IPS-NIHi7 (cell line): ENCODE data around the gene DUOXA2.
"Not testable (repeated sequence)": the region's sequence is repeated elsewhere in the genome, so short reads cannot be mapped to it uniquely, and the experiment has no call there.

ENCODE experiments used
- DNase-seq: peaks from one replicate; pipeline ENCODE4 v3.0.0; 2012; ENCODE audit warnings: mixed read lengths; ENCODE audit errors: extremely low spot score

DUOXA2 gene

GRCh38 chr15:45114076-45114750 lies at the start of gene DUOXA2, which contains the start of gene DUOX2:
Gene DUOXA2 (plus strand): TSS chr15:45114326. CDS start chr15:45114606, 280 bp downstream.
Gene DUOX2 (minus strand): TSS chr15:45114172. CDS start chr15:45113411, 761 bp downstream.
- DNase-seq: no peak

GRCh38 chr15:45064386-45064785 lies 49.7 kb upstream of the DUOXA2 start:
- no peak for DNase-seq

- not testable (repeated sequence) for DNase-seq
Observed at GRCh38 chr15:45069942-45070360, 44.2 kb upstream of the DUOXA2 start.

GRCh38 chr15:45073602-45074001 lies 40.5 kb upstream of the DUOXA2 start:
- not testable (repeated sequence) for DNase-seq

GRCh38 chr15:45075440-45076320 lies 38.4 kb upstream of the DUOXA2 start:
- not testable (repeated sequence) for DNase-seq

GRCh38 chr15:45077391-45077790 lies 36.7 kb upstream of the DUOXA2 start:
- DNase-seq: not testable (repeated sequence)

- DNase-seq: not testable (repeated sequence)
Observed at GRCh38 chr15:45079201-45079600, 34.9 kb upstream of the DUOXA2 start.

GRCh38 chr15:45079628-45080246 lies 34.4 kb upstream of the DUOXA2 start:
- DNase-seq: not testable (repeated sequence)

GRCh38 chr15:45080593-45080992 lies 33.5 kb upstream of the DUOXA2 start:
- DNase-seq: not testable (repeated sequence)

- DNase-seq: not testable (repeated sequence)
Observed at GRCh38 chr15:45082412-45082811, 31.7 kb upstream of the DUOXA2 start.

- DNase-seq: no peak
Observed at GRCh38 chr15:45083223-45083622, 30.9 kb upstream of the DUOXA2 start.

- DNase-seq: no peak
Observed at GRCh38 chr15:45084163-45084562, 30.0 kb upstream of the DUOXA2 start.

- no peak for DNase-seq
Observed at GRCh38 chr15:45087513-45087912, 26.6 kb upstream of the DUOXA2 start.

GRCh38 chr15:45088801-45089711 lies 25.1 kb upstream of the DUOXA2 start:
- no peak for DNase-seq

GRCh38 chr15:45089712-45090373 lies 24.3 kb upstream of the DUOXA2 start:
- no peak for DNase-seq

- DNase-seq: no peak
Observed at GRCh38 chr15:45091161-45091560, 23.0 kb upstream of the DUOXA2 start.

GRCh38 chr15:45091576-45091975 lies 22.6 kb upstream of the DUOXA2 start:
- DNase-seq: no peak

GRCh38 chr15:45093013-45093412 lies 21.1 kb upstream of the DUOXA2 start:
- DNase-seq: no peak

- no peak for DNase-seq
Observed at GRCh38 chr15:45093622-45094357, 20.3 kb upstream of the DUOXA2 start.

GRCh38 chr15:45094358-45094730 lies 19.8 kb upstream of the DUOXA2 start:
- no peak for DNase-seq
